ENCODE measurements around the gene TMCO4. TPM values are rescaled to one million over a fixed set of nuclear protein-coding genes. Genes with fewer than 3 reads are reported as not detected.
"Not testable (repeated sequence)": the region's sequence is repeated elsewhere in the genome, so short reads cannot be mapped to it uniquely, and the experiment has no call there.

TMCO4 gene
- total RNA-seq, 1 donor from 2014 or later: 0.31 TPM

DNA sequence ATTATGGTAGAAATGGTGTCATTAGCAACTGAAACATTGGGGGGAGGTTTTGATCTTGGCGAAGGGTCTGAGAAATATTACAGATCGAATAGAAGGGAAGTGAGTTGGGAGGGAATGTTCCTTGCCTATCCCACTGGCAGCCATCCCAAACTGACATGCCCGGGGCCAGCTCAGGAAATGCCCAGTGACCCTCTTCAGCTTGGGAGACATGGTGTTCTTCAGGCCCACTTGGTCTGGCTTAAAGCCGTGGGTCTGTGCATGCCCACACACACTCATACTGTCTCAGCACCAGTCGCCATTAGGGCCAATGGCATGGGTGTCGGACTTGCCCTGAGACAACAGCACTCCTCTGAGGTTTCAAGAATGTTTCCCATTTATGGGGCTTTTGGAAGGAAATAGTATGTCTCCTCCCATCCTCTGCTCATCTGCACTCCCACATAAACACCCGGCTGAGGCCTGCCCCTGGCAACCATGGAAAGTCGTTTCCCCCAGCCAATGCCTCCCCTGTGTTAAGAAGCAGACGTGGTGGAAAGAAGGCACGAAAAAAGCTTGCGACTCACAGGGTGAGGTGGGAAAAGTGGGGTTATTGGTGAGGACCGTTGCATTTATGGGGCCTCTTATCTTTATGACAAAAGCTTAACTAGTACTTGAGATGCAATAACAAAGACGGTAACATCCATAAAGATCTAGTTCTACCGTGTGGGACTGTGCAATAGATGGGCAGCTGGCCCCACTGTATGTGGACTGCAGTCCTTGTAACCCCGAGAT is 13.3 kb upstream of the TMCO4 start:
- DNase-seq: no peak

- no peak for DNase-seq
These were observed 11.6 kb upstream of the TMCO4 start for GRCh38 chr1:19811206-19811851.

- no peak for DNase-seq
These were observed 9.5 kb upstream of the TMCO4 start for GRCh38 chr1:19809044-19809750.

- no peak for DNase-seq
These were observed 8.6 kb upstream of the TMCO4 start for GRCh38 chr1:19808351-19808750.

GRCh38 chr1:19804831-19805251 is 5.1 kb upstream of the TMCO4 start:
- no peak for DNase-seq

DNA sequence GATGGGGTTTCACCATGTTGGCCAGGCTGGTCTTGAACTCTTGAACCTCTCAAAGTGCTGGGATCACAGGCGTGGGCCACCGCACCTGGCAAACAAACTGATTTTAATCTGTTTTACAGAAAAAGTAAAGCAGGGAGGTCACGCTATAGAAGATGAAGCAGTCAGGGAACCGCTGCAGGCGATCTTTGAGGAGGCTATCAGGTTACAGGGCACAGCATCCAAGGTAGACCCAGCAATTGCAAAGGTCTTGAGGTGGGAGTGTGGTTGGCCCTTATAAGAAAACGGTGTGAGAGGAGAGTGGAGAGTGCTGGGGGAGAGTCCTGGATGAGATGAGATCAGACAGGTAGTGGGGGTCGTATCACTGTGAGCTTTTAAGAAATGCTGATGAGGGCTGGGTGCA is 2.6 kb upstream of the TMCO4 start:
- no peak for DNase-seq

DNA sequence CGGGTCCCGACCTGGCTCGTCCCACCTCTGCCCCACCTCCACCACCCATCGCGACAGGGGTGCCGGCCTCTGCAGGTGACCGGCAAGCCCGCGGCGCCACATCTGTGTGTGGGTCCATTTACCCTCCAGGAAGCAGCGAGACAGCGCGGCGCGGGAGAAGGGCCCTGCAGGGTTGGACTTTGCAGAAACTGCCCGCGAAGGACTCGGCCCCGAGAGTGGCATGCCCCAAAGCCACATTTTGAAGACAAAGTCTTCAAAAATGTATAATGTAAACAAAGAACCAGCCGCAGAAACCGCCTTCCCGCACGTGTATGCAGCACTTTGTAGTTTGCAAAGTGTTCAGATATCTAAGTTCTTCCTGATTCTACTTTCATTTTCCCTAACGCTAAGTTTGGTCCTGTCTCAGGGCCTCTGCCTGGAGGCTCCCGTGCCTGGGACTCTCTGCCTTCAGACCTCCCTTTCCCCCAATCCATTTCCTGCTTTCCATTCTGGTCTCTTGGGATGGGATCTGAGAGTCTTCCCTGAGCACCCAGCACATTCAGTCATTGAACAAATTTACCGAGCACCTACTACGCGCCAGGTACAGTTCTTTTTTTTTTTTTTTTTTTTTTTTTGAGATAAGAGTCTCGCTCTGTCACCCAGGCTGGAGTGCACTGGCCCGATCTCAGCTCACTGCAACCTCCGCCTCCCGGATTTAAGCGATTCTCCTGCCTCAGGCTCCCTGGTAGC is 524 bp upstream of the TMCO4 start:
- peak; percentile 6 for DNase-seq

DNA sequence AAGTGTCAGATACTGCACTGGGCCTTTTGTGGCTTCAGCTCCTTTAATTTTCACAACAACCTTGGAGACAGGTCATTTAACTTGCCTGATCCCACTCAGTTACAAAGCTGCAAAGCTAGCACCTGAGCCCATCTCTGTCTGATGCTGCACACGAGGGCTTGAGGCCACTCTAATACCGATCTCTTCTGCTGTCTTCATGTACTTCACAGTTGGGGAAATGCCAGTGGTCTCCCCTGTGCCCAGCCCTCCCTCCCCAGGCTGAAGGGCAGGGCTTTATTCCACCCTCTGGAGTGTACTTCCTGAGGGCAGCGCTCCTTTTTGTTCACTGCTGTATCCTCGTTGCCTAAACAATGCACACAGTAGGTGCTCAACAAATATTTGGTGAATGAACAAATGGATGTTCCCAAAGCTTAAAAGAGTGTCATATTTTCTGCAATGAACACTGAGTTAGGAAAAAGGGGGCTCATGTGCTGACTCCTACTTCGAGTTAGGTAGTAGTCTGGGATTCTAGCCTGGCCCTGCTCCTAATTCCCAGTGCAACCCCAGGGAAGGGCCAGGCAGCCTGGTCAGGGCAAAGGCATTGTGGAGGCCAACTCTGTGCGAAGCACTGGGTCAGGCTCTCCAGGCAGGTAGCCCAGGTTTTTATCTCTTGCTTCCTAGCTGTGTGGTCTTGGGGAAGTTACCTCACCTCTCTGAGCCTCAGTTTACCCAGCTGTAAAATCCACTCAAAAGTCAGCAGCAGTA is 1.1 kb downstream of the TMCO4 start:
- no peak for DNase-seq

- no peak for DNase-seq
These were observed 1.9 kb downstream of the TMCO4 start for GRCh38 chr1:19797827-19798226.

GRCh38 chr1:19794583-19794982 is 5.1 kb downstream of the TMCO4 start:
- DNase-seq: no peak

- no peak for DNase-seq
These were observed 6.2 kb downstream of the TMCO4 start for GRCh38 chr1:19793360-19794046.

GRCh38 chr1:19792237-19793002 is 7.3 kb downstream of the TMCO4 start:
- no peak for DNase-seq

GRCh38 chr1:19790061-19790975 is 9.4 kb downstream of the TMCO4 start:
- not testable (repeated sequence) for DNase-seq

- DNase-seq: no peak
These were observed 12.7 kb downstream of the TMCO4 start for GRCh38 chr1:19786988-19787423.

DNA sequence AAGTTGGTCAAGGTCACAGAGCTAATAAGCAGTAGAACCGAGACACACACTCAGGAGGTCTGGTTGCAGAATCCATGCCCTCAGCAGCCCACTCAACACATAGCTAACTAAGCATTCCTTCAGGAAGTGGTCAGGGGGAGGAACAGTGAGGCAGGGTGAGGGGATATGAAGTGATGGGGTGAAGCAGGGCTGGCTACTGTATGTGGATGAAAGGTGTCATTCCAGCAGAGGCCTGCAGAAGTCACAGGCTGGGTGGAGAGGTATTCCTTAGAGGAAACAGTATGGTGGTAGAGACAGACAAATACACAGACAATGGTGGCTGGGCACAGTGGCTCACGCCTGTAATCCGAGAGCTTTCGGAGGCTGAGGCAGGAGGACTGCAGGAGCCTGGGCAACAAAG is 14.1 kb downstream of the TMCO4 start:
- DNase-seq: no peak

DNA sequence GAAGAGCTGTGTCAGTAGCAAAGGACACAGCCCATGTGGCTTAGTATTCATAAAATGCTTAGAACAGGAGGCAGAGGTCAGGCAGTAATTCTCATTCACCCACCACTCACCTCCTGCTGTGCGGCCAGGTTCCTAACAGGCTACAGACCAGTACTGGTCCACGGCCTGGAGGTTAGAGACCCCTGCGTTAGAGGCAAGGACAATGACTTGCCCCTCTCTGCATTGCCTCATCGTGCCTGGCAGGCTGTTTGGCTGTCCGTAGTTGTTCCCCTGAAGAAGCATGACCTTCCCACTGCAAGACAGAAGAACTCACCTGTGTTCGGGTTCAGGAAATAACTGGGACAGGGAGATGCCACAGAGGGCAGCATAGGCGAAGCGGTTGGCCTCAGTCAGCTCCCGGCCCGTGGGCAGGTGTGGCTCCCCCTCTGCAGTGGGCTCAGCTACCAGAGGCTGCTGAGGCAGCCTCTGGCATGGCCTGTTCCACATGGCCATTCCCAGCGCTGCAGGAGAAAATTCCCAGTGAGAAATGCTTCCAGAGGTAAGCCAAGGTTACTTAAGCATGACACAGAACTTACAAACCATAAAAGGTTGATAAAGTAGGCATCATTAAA is 19.3 kb downstream of the TMCO4 start:
- no peak for DNase-seq

DNA sequence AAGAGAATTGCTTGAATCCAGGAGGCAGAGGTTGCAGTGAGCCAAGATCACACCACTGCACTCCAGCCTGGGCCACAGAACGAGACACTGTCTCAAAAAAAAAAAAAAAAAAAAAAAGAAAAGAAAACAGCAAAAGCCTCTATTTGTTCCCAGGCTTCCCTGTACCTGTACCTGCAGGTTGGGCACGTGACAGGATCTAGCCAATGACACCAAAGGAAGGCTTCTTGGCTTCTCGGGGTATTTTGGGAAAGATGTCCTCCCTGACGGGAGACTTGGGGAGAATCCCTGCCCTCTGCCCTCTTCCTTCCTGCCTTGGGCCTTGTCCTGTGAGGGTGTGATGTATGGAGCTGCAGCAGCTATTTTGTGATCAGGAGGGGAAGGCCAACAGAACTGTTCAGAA is 22.8 kb downstream of the TMCO4 start:
- no peak for DNase-seq

- no peak for DNase-seq
These were observed 23.4 kb downstream of the TMCO4 start for GRCh38 chr1:19776287-19776686.

DNA sequence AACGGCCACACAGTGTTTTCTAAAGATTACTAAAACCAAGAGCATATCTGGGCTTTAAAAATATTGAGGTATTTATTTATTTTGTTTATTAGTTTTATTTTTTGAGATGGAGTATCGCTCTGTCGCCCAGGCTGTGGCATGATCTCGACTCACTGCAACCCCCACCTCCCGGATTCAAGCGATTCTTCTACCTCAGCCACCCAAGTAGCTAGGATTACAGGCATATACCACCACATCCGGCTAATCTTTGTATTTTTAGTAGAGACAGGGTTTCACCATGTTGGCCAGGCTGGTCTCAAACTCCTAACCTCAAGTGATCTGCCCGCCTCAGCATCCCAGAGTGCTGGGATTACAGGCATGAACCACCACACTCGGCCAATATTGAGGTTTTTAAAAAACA is 23.9 kb downstream of the TMCO4 start:
- no peak for DNase-seq
